MM.1S (cell line): Measurements from ENCODE around the gene KBTBD2.
"Not testable (repeated sequence)": the region's sequence is repeated elsewhere in the genome, so short reads cannot be mapped to it uniquely, and the experiment has no call there.

Source experiments
- DNase-seq: peaks from one replicate; pipeline ENCODE4 v3.0.0-alpha.2; 2015
- H2AFZ ChIP-seq: fragments of 300-600 bp; sonication (generic); 2 replicates; pipeline ENCODE4 v1.6.0; 2016; ENCODE audit warnings: antibody characterized with exemption, low read length
- H3F3A ChIP-seq: fragments of 300-600 bp; sonication (generic); 2 replicates; pipeline ENCODE4 v1.6.1; 2016; ENCODE audit warnings: mild to moderate bottlenecking, antibody characterized with exemption, low read length, moderate library complexity, mixed read lengths; ENCODE audit not compliant: insufficient read depth
- H3K27ac ChIP-seq: fragments of 300-600 bp; sonication (generic); 2 replicates; pipeline ENCODE4 v1.5.1; 2016; ENCODE audit warnings: mild to moderate bottlenecking, low read length
- H3K27me3 ChIP-seq: fragments of 300-600 bp; sonication (generic); replicated peaks from 2 replicates; pipeline ENCODE4 v1.6.0; 2016; ENCODE audit warnings: low read length; ENCODE audit not compliant: insufficient read depth
- H3K36me3 ChIP-seq: fragments of 300-600 bp; sonication (generic); replicated peaks from 2 replicates; pipeline ENCODE4 v1.6.1; 2016; ENCODE audit warnings: mild to moderate bottlenecking, low read length, mixed read lengths; ENCODE audit not compliant: insufficient read depth
- H3K4me1 ChIP-seq: fragments of 300-600 bp; sonication (generic); 2 replicates; pipeline ENCODE4 v1.6.1; 2016; ENCODE audit warnings: low read length, mixed read lengths
- H3K4me2 ChIP-seq: fragments of 300-600 bp; sonication (generic); 2 replicates; pipeline ENCODE4 v1.6.0; 2016; ENCODE audit warnings: low read depth, low read length
- H3K4me3 ChIP-seq: fragments of 300-600 bp; sonication (generic); 2 replicates; pipeline ENCODE4 v1.5.1; 2016; ENCODE audit warnings: low read length, mixed read lengths
- H3K79me2 ChIP-seq: fragments of 300-600 bp; sonication (generic); 2 replicates; pipeline ENCODE4 v1.6.1; 2016; ENCODE audit warnings: mixed run types, low read length, mixed read lengths
- H3K9ac ChIP-seq: fragments of 300-600 bp; sonication (generic); 2 replicates; pipeline ENCODE4 v1.6.1; 2016; ENCODE audit warnings: low read length, mixed read lengths
- H3K9me2 ChIP-seq: fragments of 300-600 bp; sonication (generic); replicated peaks from 2 replicates; pipeline ENCODE4 v1.6.1; 2016; ENCODE audit warnings: mild to moderate bottlenecking, low read length, mixed read lengths; ENCODE audit not compliant: insufficient read depth
- H3K9me3 ChIP-seq: fragments of 300-600 bp; sonication (generic); replicated peaks from 2 replicates; pipeline ENCODE4 v1.6.1; 2016; ENCODE audit warnings: mild to moderate bottlenecking, low read length, mixed read lengths; ENCODE audit not compliant: insufficient read depth
- H4K20me1 ChIP-seq: fragments of 300-600 bp; sonication (generic); 2 replicates; pipeline ENCODE4 v1.6.1; 2016; ENCODE audit warnings: mild to moderate bottlenecking, low read length, moderate library complexity, mixed read lengths; ENCODE audit not compliant: insufficient read depth
- EZH2 ChIP-seq: fragments of 300-600 bp; sonication (generic); optimal IDR thresholded peaks from 2 replicates; pipeline ENCODE3; 2017; ENCODE audit warnings: low read depth, mild to moderate bottlenecking, antibody characterized with exemption, low read length, mixed read lengths
- EZH2phosphoT487 ChIP-seq: fragments of 300-600 bp; sonication (generic); IDR thresholded peaks from 2 replicates; pipeline ENCODE4 v1.6.1; 2018; ENCODE audit warnings: antibody characterized with exemption, low read length
- TF ChIP-seq, protein P1 (sequence below): fragments of 300-600 bp; sonication (generic); IDR thresholded peaks from 2 replicates; pipeline ENCODE4 v1.5.1; 2016; ENCODE audit warnings: antibody characterized with exemption, low read length, mixed read lengths

Gene KBTBD2

GRCh38 chr7:32865448-32866030, 26.0 kb downstream of the KBTBD2 start:
- H4K20me1 ChIP-seq, result no peaks in the 10 kb centered on the region
- peaks cover 11% of the 10 kb centered on the region; the same call in 1 of the 2 replicates for H3K36me3 ChIP-seq

DNA sequence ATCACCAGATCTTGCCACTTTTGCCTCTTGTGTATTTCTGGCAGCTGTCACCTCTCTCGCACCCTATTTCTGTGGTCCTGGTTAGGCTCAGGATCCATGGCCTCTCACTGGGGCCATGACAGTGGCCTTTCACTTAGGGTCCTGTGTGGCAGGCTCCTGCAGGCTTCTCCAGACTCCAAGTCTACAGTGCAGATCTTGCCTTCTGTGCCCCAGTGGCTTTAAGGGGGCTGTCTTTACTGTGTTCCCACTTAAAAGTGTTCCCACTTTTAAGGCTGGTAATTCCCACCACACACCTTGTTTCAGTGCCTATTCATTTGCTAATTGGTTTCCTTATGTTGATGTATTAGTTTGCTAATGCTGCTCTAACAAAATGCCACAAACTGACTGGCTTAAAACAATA, 27.7 kb downstream of the KBTBD2 start:
- H4K20me1 ChIP-seq, H3F3A ChIP-seq, H3K79me2 ChIP-seq, H3K4me3 ChIP-seq, H2AFZ ChIP-seq, H3K9me3 ChIP-seq, DNase-seq, H3K27ac ChIP-seq, H3K9me2 ChIP-seq, H3K4me2 ChIP-seq, H3K27me3 ChIP-seq, H3K4me1 ChIP-seq, H3K9ac ChIP-seq, H3K36me3 ChIP-seq: not testable (repeated sequence)

More at GRCh38 chr7:32865448-32866030, 26.0 kb downstream of the KBTBD2 start:
- Histone ChIP-seq H3K9ac (no peak overlapping the region), H3K9me2 (no peaks in the 10 kb centered on the region), H3K4me1 (no peaks in the 10 kb centered on the region), H3K79me2 (peaks cover 3% of the 10 kb centered on the region; the same call in 1 of the 2 replicates), H3K9me3 (no peaks in the 10 kb centered on the region), H3K4me2 (no peak overlapping the region), H3K27ac (no peak overlapping the region), H3K4me3 (no peak overlapping the region), H3F3A (no peaks in the 10 kb centered on the region), H3K27me3 (no peaks in the 10 kb centered on the region), H2AFZ (no peak overlapping the region)
- no peak for TF ChIP-seq EZH2phosphoT487
- TF ChIP-seq EZH2, result no peak
- TF ChIP-seq, protein P1, sequence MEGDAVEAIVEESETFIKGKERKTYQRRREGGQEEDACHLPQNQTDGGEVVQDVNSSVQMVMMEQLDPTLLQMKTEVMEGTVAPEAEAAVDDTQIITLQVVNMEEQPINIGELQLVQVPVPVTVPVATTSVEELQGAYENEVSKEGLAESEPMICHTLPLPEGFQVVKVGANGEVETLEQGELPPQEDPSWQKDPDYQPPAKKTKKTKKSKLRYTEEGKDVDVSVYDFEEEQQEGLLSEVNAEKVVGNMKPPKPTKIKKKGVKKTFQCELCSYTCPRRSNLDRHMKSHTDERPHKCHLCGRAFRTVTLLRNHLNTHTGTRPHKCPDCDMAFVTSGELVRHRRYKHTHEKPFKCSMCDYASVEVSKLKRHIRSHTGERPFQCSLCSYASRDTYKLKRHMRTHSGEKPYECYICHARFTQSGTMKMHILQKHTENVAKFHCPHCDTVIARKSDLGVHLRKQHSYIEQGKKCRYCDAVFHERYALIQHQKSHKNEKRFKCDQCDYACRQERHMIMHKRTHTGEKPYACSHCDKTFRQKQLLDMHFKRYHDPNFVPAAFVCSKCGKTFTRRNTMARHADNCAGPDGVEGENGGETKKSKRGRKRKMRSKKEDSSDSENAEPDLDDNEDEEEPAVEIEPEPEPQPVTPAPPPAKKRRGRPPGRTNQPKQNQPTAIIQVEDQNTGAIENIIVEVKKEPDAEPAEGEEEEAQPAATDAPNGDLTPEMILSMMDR, result no peak
- no peak for DNase-seq

DNA sequence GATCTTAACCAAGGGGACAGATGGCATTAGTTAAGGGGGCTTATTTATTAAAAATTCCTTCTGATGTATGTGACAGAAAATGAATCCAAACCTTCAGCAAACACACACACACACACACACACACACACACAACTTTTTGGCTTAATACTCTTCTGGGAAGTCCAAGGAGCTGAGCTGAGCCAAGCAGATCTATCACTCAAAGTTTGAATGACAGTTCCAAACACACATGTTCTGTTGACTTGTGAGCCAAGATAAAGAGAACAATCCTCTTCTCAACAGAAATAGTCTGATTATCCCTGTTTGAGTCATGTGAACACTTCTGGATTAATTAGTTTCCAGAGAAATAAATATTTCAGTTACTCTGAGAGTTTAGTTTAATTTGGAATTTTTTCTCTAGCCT, 31.5 kb downstream of the KBTBD2 start:
- H3K27me3 ChIP-seq, result no peaks in the 10 kb centered on the region
- no peaks in the 10 kb centered on the region for H3K9me3 ChIP-seq
- no peak overlapping the region for H3K27ac ChIP-seq
- no peaks in the 10 kb centered on the region for H3F3A ChIP-seq
- no peak overlapping the region for H3K9ac ChIP-seq
- H3K4me3 ChIP-seq, result no peak overlapping the region
- no peak for DNase-seq
- H3K9me2 ChIP-seq, result no peaks in the 10 kb centered on the region
- H4K20me1 ChIP-seq, result no peaks in the 10 kb centered on the region
- H2AFZ ChIP-seq, result no peak overlapping the region
- TF ChIP-seq EZH2phosphoT487, result no peak
- TF ChIP-seq, protein P1, result no peak
- no peaks in the 10 kb centered on the region for H3K79me2 ChIP-seq
- no peak overlapping the region for H3K4me2 ChIP-seq
- H3K4me1 ChIP-seq, result no peaks in the 10 kb centered on the region
- no peaks in the 10 kb centered on the region for H3K36me3 ChIP-seq

- no peaks in the 10 kb centered on the region for H3K36me3 ChIP-seq
- no peaks in the 10 kb centered on the region for H3K79me2 ChIP-seq
Measured at GRCh38 chr7:32858648-32859047, 32.9 kb downstream of the KBTBD2 start.

DNA sequence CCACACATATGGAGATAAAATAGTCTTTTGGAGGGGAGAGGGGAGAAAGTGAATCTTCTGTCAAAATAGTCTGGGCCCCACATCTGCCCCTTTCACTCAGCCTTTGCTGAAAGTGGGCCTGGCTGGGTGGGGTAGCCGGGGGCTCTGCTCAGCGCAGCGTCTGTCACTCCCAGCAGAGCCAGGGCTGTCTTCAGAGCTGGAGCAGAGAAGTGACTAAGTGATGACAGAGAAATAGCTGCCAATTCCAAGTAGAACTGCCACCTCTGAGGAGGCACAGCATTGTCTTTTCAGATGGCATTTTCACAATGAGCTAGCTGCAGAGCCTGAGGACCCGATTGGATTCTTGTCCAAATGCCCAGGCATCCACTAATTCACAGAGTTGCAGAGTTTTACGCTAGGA, 34.5 kb downstream of the KBTBD2 start:
- not testable (repeated sequence) for H3K79me2 ChIP-seq, H3K27me3 ChIP-seq, H2AFZ ChIP-seq, DNase-seq, H3K9me3 ChIP-seq, H3K9ac ChIP-seq, H4K20me1 ChIP-seq, H3K4me2 ChIP-seq, H3K4me1 ChIP-seq, H3K4me3 ChIP-seq, H3F3A ChIP-seq, H3K9me2 ChIP-seq, H3K27ac ChIP-seq, H3K36me3 ChIP-seq

More at GRCh38 chr7:32858648-32859047, 32.9 kb downstream of the KBTBD2 start:
- no peak overlapping the region for H3K27ac ChIP-seq
- no peaks in the 10 kb centered on the region for H3K27me3 ChIP-seq
- no peak overlapping the region for H3K9ac ChIP-seq
- no peaks in the 10 kb centered on the region for H3K9me2 ChIP-seq
- H3K4me3 ChIP-seq, result no peak overlapping the region
- no peaks in the 10 kb centered on the region for H3K4me1 ChIP-seq
- H2AFZ ChIP-seq, result no peak overlapping the region
- H4K20me1 ChIP-seq, result no peaks in the 10 kb centered on the region
- H3K4me2 ChIP-seq, result no peak overlapping the region
- H3F3A ChIP-seq, result no peaks in the 10 kb centered on the region
- H3K9me3 ChIP-seq, result no peaks in the 10 kb centered on the region
- no peak for DNase-seq
- TF ChIP-seq EZH2 (no peak), EZH2phosphoT487 (no peak)
- TF ChIP-seq, protein P1, result no peak
